ENCODE measurements around the gene RTN4. TPM values are rescaled to one million over a fixed set of nuclear protein-coding genes. Genes with fewer than 3 reads are reported as not detected.

The RTN4 gene
- total RNA-seq, 1 experiment from 2014 or later: 394 TPM

DNA sequence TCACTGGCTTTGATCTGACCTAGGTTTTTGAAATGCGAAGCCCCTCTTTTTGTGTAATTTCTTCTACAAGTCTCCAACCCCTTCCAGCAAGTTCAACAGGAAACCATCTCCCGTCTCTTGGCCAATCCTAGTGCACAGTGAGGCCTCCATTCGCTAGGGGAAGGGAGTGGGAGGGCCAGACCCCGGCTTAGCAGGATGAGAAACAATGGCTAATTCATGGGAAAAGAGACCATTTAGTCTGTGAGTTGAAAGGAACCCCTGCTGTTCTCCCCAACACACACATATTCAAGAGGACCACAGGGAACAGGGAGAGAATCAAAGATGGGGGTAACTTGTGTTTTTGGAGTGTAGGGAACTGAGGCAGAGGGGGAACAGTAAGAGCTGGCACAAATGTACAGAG lies 83.0 kb downstream of the RTN4 start:
- TF ChIP-seq, protein P1, sequence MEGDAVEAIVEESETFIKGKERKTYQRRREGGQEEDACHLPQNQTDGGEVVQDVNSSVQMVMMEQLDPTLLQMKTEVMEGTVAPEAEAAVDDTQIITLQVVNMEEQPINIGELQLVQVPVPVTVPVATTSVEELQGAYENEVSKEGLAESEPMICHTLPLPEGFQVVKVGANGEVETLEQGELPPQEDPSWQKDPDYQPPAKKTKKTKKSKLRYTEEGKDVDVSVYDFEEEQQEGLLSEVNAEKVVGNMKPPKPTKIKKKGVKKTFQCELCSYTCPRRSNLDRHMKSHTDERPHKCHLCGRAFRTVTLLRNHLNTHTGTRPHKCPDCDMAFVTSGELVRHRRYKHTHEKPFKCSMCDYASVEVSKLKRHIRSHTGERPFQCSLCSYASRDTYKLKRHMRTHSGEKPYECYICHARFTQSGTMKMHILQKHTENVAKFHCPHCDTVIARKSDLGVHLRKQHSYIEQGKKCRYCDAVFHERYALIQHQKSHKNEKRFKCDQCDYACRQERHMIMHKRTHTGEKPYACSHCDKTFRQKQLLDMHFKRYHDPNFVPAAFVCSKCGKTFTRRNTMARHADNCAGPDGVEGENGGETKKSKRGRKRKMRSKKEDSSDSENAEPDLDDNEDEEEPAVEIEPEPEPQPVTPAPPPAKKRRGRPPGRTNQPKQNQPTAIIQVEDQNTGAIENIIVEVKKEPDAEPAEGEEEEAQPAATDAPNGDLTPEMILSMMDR (IDR thresholded peaks at IDR 0.05; ENCODE audit: unreplicated experiment): no peak
- H3K27ac Mint-ChIP-seq (ENCODE audit: unreplicated experiment): no peak overlapping the region
- H3K4me3 Mint-ChIP-seq (ENCODE audit: low read depth, unreplicated experiment): no peak overlapping the region
- no peaks in the 10 kb centered on the region for H3K9me3 Mint-ChIP-seq (ENCODE audit: low read depth, unreplicated experiment)
- H3K27me3 Mint-ChIP-seq (ENCODE audit: unreplicated experiment): no peaks in the 10 kb centered on the region
- peaks cover 15% of the 10 kb centered on the region for H3K4me1 Mint-ChIP-seq (ENCODE audit: low read depth, unreplicated experiment)
- CTCF ChIA-PET: no interaction called here
- no TSS peak for BruUV-seq (replicated peaks)
- intact Hi-C loops (cut with micrococcal nuclease; ENCODE audit: unreplicated experiment): no loop called here
- peaks cover 40% of the 10 kb centered on the region for H3K36me3 Mint-ChIP-seq (ENCODE audit: insufficient read depth, unreplicated experiment)
- no peak for DNase-seq

DNA sequence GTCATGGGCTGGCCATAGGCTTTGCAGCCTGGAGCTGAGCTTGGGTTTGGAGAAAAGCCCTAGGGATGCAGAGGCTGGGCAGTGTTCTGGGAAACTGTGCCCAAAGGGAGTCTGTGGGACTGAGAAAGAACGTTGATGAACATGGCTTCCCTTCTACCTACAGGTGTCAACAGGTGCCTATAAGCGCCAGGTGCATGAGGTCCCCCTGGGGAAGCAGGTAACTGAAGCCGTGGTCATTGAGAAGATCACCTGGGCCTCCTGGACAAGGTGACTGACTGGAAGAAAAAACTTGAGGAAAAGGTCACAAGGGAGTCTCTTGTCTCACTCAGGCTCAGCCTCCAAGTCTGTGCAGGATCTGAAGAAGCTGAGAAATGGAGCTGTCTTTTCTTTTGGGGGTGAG lies 83.4 kb downstream of the RTN4 start:
- CTCF ChIA-PET: no interaction called here
- no peak overlapping the region for H3K27ac Mint-ChIP-seq (ENCODE audit: unreplicated experiment)
- H3K9me3 Mint-ChIP-seq (ENCODE audit: low read depth, unreplicated experiment): no peaks in the 10 kb centered on the region
- H3K4me3 Mint-ChIP-seq (ENCODE audit: low read depth, unreplicated experiment): no peak overlapping the region
- DNase-seq: no peak
- no peaks in the 10 kb centered on the region for H3K27me3 Mint-ChIP-seq (ENCODE audit: unreplicated experiment)
- H3K36me3 Mint-ChIP-seq (ENCODE audit: insufficient read depth, unreplicated experiment): peaks cover 40% of the 10 kb centered on the region
- peaks cover 15% of the 10 kb centered on the region for H3K4me1 Mint-ChIP-seq (ENCODE audit: low read depth, unreplicated experiment)
- TF ChIP-seq, protein P1 (IDR thresholded peaks at IDR 0.05; ENCODE audit: unreplicated experiment): no peak
- intact Hi-C loops (cut with micrococcal nuclease; ENCODE audit: unreplicated experiment): no loop called here
- no TSS peak for BruUV-seq (replicated peaks)

DNA sequence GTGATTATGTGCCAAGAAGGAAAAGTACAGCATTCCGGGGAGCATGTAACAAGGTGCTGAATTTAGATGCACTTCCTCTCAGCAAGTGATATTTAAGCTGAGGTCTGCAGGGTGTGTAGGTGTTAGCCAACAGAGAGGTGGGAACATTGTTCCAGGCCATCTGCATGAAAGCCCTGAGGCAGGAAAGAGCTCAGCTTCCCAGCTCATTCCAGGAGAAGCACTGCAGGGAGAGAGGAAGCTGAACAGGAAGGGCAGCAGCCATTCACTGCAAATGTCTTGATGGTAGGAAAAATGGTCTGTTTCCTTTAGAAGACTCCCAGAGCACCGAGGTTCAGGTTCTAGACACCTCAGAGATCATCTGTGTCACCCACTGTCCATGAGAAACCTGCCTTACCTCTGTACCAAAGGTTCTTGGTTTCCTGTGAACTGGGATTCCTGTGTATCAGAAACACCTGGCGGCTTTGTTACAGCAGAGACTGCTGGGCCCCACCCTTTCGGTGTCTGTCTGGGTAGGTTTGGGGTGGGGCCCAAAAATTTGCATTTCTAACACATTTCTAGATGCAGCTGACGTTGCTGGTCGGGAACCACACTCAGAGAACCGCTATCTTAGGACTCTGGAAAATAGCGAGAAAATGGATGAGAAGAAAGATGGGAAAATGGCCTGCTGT lies 84.0 kb downstream of the RTN4 start:
- intact Hi-C loops (cut with micrococcal nuclease; ENCODE audit: unreplicated experiment): no loop called here
- H3K4me3 Mint-ChIP-seq (ENCODE audit: low read depth, unreplicated experiment): no peak overlapping the region
- H3K27ac Mint-ChIP-seq (ENCODE audit: unreplicated experiment): no peak overlapping the region
- no peaks in the 10 kb centered on the region for H3K9me3 Mint-ChIP-seq (ENCODE audit: low read depth, unreplicated experiment)
- BruUV-seq (replicated peaks): no TSS peak
- CTCF ChIA-PET: interaction anchor here (1.4 kb wide), 1 partner anchor 43 kb away, joined by 3 read pairs; no protein-coding TSS in a partner anchor
- H3K4me1 Mint-ChIP-seq (ENCODE audit: low read depth, unreplicated experiment): peaks cover 15% of the 10 kb centered on the region
- H3K27me3 Mint-ChIP-seq (ENCODE audit: unreplicated experiment): no peaks in the 10 kb centered on the region
- DNase-seq: no peak
- H3K36me3 Mint-ChIP-seq (ENCODE audit: insufficient read depth, unreplicated experiment): peaks cover 38% of the 10 kb centered on the region
- TF ChIP-seq, protein P1 (IDR thresholded peaks at IDR 0.05; ENCODE audit: unreplicated experiment): no peak

DNA sequence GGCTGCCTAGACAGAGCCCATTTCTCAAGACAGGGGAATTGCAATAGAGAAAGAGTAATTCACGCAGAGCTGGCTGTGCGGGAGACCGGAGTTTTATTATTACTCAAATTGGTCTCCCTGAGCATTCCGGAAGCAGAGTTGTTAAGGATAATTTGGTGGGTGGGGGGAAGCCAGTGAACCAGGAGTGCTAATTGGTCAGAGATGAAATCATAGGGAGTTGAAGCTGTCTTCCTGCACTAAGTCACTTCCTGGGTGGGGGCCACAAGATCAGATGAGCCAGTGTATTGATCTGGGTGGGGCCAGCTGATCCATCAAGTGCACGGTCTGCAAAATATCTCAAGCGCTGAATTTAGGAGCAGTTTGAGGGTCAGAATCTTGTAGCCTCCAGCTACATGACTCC lies 84.8 kb downstream of the RTN4 start:
- no peaks in the 10 kb centered on the region for H3K9me3 Mint-ChIP-seq (ENCODE audit: low read depth, unreplicated experiment)
- TF ChIP-seq, protein P1 (IDR thresholded peaks at IDR 0.05; ENCODE audit: unreplicated experiment): no peak
- intact Hi-C loops (cut with micrococcal nuclease; ENCODE audit: unreplicated experiment): no loop called here
- H3K4me3 Mint-ChIP-seq (ENCODE audit: low read depth, unreplicated experiment): no peak overlapping the region
- DNase-seq: no peak
- H3K4me1 Mint-ChIP-seq (ENCODE audit: low read depth, unreplicated experiment): peaks cover 15% of the 10 kb centered on the region
- H3K36me3 Mint-ChIP-seq (ENCODE audit: insufficient read depth, unreplicated experiment): peaks cover 32% of the 10 kb centered on the region
- CTCF ChIA-PET: interaction anchor here (0.7 to 1.4 kb wide), 2 partner anchors 13 to 44 kb away, joined by 3 read pairs; no protein-coding TSS in a partner anchor
- BruUV-seq (replicated peaks): no TSS peak
- no peak overlapping the region for H3K27ac Mint-ChIP-seq (ENCODE audit: unreplicated experiment)
- H3K27me3 Mint-ChIP-seq (ENCODE audit: unreplicated experiment): no peaks in the 10 kb centered on the region
